Astrocyte (in vitro differentiated cells and primary cell): Measurements from ENCODE around the gene MIA.

Experiments used
- EZH2 ChIP-seq: IDR thresholded peaks from 2 replicates; pipeline ENCODE4 v1.6.1; 2012; ENCODE audit warnings: mild to moderate bottlenecking, low read length, inconsistent platforms; ENCODE audit not compliant: insufficient read depth
- TF ChIP-seq, protein P1 (sequence below): IDR thresholded peaks from 2 replicates; pipeline ENCODE4 v1.5.1; 2011; ENCODE audit warnings: low read depth, mild to moderate bottlenecking, inconsistent platforms, low read length, moderate library complexity; ENCODE audit not compliant: insufficient read depth

DNA sequence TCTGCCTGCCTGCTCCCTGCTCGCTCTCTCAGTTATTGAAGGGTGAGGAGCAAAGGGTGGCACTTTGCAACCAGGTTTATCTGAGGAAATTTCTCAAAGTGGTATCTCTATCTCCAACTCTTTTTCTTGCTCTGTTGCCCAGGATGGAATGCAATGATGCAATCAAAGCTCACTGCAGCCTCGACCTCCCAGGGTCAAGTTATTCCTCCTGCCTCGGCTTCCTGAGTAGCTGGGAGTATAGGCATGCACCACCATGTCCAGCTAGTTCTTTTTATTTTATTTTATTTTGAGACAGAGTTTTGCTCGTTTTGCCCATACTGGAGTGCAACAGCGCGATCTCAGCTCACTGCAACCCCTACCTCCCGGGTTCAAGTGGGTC is 29.9 kb upstream of the MIA start:
- TF ChIP-seq, protein P1, sequence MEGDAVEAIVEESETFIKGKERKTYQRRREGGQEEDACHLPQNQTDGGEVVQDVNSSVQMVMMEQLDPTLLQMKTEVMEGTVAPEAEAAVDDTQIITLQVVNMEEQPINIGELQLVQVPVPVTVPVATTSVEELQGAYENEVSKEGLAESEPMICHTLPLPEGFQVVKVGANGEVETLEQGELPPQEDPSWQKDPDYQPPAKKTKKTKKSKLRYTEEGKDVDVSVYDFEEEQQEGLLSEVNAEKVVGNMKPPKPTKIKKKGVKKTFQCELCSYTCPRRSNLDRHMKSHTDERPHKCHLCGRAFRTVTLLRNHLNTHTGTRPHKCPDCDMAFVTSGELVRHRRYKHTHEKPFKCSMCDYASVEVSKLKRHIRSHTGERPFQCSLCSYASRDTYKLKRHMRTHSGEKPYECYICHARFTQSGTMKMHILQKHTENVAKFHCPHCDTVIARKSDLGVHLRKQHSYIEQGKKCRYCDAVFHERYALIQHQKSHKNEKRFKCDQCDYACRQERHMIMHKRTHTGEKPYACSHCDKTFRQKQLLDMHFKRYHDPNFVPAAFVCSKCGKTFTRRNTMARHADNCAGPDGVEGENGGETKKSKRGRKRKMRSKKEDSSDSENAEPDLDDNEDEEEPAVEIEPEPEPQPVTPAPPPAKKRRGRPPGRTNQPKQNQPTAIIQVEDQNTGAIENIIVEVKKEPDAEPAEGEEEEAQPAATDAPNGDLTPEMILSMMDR: no peak
- TF ChIP-seq EZH2: no peak
